GM10266 (cell line): Measurements from ENCODE around the gene RHBDL1.

Experiments used
- DNase-seq: peaks from one replicate; pipeline ENCODE4 v3.0.0; 2012; ENCODE audit errors: extremely low spot score
- TF ChIP-seq, protein P1 (sequence below): IDR thresholded peaks from 2 replicates; pipeline ENCODE4 v1.5.1; 2012; ENCODE audit warnings: mild to moderate bottlenecking, low read depth; ENCODE audit not compliant: control insufficient read depth, insufficient read depth; ENCODE audit errors: missing control alignments

Gene RHBDL1

DNA sequence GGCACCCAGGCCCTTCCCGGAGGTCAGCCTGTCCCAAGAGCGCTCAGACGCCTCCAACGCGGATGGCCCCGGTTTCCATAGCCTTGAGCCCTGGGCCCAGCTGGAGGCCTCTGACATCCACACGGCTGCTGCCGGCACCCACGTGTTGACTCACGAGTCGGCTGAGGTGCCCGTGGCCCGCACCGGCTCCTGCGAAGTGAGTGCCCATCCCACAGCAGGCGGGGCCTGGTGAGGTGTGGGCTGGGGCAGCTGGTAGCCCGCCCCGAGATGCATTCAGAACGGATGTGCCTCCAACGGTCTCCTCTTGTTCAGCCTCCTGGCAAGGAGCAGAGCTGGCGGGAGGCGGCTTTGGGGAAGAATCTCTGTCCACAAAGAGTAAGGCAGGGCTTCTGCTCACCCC is 23.6 kb upstream of the RHBDL1 start:
- TF ChIP-seq, protein P1, sequence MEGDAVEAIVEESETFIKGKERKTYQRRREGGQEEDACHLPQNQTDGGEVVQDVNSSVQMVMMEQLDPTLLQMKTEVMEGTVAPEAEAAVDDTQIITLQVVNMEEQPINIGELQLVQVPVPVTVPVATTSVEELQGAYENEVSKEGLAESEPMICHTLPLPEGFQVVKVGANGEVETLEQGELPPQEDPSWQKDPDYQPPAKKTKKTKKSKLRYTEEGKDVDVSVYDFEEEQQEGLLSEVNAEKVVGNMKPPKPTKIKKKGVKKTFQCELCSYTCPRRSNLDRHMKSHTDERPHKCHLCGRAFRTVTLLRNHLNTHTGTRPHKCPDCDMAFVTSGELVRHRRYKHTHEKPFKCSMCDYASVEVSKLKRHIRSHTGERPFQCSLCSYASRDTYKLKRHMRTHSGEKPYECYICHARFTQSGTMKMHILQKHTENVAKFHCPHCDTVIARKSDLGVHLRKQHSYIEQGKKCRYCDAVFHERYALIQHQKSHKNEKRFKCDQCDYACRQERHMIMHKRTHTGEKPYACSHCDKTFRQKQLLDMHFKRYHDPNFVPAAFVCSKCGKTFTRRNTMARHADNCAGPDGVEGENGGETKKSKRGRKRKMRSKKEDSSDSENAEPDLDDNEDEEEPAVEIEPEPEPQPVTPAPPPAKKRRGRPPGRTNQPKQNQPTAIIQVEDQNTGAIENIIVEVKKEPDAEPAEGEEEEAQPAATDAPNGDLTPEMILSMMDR, result no peak
- no peak for DNase-seq

DNA sequence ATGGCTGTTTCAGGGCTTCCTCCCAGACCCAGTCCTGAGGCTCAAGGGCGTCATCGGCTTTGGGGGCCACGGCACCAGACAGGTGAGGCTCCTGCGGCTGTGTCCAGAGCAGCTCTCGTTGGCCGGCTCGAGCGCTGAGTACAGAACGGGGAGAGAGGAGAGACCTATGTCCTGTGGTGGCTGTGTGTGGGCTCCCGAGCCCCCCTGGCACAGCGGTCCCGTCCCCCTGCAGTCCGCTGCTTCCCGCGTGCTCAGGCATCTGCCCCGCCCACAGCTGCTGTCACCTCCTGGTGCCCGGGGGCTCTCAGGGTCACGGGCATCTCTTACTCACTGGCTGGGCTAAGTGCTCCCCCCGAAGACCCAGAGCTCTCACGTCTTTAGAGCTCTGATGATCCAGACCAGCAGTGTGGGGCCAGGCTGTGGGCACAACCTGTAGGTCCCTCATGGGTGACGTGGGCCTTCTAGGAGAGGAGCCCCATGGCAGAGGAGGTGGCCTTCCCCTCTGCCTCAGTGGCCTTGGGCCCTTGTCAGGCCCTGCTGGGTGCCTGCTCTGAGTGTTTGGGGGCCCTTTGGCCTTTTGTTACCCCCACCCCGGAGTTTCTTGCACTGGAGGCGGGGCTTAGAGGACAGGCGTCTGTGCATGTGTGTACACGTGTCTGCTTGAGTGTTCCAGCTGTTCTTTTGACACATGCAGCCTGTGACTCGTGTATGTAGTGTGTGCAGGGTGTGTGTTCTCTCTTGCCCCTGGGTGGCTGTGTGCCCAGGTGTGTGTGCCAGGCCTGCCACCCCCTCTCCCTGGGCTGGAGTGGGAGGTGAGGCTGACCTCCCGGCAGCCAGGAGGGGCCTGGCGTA is 22.8 kb upstream of the RHBDL1 start:
- TF ChIP-seq, protein P1, result no peak
- DNase-seq, result no peak

- TF ChIP-seq, protein P1, result no peak
Measured at GRCh38 chr16:654034-654433, 21.4 kb upstream of the RHBDL1 start.

GRCh38 chr16:657487-657886 is 18.0 kb upstream of the RHBDL1 start:
- DNase-seq, result no peak
- TF ChIP-seq, protein P1, result no peak

More at GRCh38 chr16:654034-654433, 21.4 kb upstream of the RHBDL1 start:
- DNase-seq, result no peak

GRCh38 chr16:658679-659571 is 16.5 kb upstream of the RHBDL1 start:
- TF ChIP-seq, protein P1, result no peak
- DNase-seq, result no peak

DNA sequence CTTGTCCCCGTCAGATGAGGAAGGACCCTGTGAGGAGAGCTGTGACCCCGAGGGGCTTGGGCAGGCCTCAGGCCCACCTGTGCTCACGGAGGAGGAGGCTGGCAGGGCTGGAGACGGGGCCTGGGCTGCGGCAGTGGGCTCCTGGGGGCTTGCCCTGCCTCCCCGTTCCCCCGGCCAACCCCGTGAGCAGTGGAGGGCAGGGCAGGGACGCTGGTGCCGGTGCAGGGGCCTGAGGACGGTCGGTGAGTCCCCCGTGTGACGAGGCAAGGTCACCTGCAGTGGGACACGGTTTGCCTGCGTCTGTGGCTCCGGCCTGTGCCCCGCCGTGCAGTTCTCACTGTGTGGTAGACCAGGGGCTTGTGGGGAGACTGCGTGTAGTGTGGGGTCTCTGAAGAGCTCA is 15.9 kb upstream of the RHBDL1 start:
- DNase-seq, result no peak
- TF ChIP-seq, protein P1, result no peak
